PFSK-1 (cell line): ENCODE data around the gene RNU5B-1.

Experiments
- FOXP2 ChIP-seq: optimal IDR thresholded peaks from 2 replicates; pipeline ENCODE3; 2011; ENCODE audit warnings: borderline replicate concordance, control low read depth, inconsistent platforms; ENCODE audit not compliant: insufficient read depth; ENCODE audit errors: extremely low read length, extremely low read depth
- POLR2AphosphoS5 ChIP-seq: IDR thresholded peaks from 2 replicates; pipeline ENCODE4 v1.6.1; 2012; ENCODE audit warnings: low read depth, mild to moderate bottlenecking, control low read depth, low read length, moderate library complexity
- SIN3A ChIP-seq: IDR thresholded peaks from 2 replicates; pipeline ENCODE4 v1.6.1; 2012; ENCODE audit warnings: mild to moderate bottlenecking, low read length, moderate library complexity, borderline replicate concordance; ENCODE audit not compliant: insufficient read depth
- TAF1 ChIP-seq: IDR thresholded peaks from 2 replicates; pipeline ENCODE4 v1.6.1; 2012; ENCODE audit warnings: low read length, control low read depth, borderline replicate concordance; ENCODE audit not compliant: insufficient read depth
- TF ChIP-seq, protein P1 (sequence below), 2 experiments: IDR thresholded peaks; 2 replicates each; pipeline versions ENCODE4 v1.6.1 to v1.8.0; 2011 to 2012; ENCODE audit warnings: low read depth in 2 of 2, low read length in 2 of 2, control low read depth in 1 of 2, inconsistent platforms in 1 of 2, mild to moderate bottlenecking in 1 of 2, moderate library complexity in 1 of 2; ENCODE audit not compliant: insufficient read depth in 1 of 2

RNU5B-1 gene

DNA sequence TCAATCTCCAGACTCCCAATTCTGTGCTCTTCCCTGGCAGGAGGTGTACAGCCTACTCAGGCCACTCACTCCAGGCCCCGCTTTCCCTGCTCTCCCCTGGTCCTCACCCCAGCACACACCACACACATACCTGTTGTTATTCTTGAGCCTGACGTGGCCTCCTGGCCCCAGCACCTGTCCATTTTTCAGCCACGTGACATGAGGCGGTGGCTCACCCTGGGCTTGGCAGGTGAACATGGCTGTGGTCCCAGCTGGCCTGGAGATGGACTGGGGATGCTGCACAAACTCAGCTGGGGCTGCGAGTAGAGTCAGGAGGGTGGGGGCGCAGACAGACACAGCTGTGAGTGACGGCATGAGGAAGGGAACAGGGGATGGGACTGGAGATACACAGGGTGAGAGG, 27.3 kb downstream of the RNU5B-1 start:
- TF ChIP-seq FOXP2 (no peak), TAF1 (no peak), SIN3A (no peak), POLR2AphosphoS5 (no peak)
- TF ChIP-seq, protein P1, sequence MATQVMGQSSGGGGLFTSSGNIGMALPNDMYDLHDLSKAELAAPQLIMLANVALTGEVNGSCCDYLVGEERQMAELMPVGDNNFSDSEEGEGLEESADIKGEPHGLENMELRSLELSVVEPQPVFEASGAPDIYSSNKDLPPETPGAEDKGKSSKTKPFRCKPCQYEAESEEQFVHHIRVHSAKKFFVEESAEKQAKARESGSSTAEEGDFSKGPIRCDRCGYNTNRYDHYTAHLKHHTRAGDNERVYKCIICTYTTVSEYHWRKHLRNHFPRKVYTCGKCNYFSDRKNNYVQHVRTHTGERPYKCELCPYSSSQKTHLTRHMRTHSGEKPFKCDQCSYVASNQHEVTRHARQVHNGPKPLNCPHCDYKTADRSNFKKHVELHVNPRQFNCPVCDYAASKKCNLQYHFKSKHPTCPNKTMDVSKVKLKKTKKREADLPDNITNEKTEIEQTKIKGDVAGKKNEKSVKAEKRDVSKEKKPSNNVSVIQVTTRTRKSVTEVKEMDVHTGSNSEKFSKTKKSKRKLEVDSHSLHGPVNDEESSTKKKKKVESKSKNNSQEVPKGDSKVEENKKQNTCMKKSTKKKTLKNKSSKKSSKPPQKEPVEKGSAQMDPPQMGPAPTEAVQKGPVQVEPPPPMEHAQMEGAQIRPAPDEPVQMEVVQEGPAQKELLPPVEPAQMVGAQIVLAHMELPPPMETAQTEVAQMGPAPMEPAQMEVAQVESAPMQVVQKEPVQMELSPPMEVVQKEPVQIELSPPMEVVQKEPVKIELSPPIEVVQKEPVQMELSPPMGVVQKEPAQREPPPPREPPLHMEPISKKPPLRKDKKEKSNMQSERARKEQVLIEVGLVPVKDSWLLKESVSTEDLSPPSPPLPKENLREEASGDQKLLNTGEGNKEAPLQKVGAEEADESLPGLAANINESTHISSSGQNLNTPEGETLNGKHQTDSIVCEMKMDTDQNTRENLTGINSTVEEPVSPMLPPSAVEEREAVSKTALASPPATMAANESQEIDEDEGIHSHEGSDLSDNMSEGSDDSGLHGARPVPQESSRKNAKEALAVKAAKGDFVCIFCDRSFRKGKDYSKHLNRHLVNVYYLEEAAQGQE (IDR thresholded peaks at IDR 0.05; ENCODE audit: insufficient read depth in 1 of 2, low read depth in 2 of 2, low read length in 2 of 2) = no peak

DNA sequence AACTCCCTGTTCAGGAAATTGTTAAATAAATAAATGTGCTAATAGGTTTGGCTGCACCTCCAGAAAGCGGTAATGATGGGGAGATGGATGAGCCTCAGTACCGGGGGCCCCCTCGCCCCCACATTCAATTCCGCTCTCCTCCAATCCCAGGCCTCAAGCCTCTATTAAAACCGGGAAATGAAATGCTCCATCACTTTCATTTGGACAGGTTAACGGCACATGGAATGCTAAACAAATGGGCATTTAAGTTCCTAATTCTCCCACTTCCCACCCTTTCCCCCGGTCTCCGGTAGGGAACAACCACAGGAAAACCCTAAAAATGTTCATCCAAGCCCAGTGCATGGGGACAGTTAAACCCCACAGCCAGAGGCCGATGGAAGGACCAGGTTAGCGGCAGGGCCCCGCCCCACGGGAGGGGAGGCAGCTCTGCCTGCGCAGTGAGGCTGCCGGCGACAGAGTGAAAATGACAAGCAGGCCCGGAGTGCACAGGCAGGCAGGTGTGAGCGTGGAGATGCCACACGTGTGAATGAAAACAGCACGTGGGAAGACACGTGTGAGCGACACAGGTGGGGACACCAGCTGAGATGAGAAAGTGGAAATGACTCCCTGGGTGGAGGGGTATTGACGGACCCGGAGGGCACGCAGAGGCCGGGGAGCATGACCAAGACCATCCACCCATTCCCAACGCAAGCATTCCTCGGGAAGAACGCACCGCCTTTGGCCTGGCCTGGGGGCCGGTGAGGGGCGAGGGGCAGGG, 28.1 kb downstream of the RNU5B-1 start:
- TF ChIP-seq POLR2AphosphoS5 (no peak), TAF1 (no peak), FOXP2 (no peak), SIN3A (no peak)
- TF ChIP-seq, protein P1 (IDR thresholded peaks at IDR 0.05; ENCODE audit: insufficient read depth in 1 of 2, low read depth in 2 of 2, low read length in 2 of 2) = no peak

DNA sequence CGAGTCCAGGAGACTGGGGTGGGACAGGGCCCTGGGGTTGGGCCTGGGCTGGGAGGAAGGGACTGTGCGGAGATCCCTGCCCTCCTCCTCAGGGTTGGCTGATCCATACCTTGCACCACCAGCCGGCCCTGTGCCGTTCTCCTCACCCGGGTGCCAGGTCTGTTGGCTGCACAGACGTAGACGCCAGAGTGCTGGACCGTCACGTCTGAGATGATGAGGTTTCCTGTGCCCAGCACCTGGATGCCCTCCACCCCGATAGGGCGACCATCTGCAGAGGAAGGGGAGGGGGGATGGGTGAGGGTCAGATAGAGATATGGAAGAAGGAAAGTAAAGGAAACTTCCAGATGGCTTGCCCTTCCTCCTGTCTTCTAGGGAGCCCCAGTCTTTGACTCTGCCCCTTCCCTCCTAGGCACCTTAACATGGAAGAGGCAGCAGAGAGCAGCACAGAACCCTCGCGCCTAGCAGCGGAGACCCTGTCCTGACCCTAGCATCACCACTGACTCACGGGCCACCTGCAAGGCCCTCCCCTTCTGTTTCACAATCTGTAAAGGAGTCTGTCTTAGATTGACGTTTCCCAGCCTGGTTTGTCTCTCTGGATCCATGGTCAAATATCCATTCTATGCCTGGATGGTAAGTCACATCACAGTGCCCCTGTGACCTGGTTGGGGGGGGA, 28.8 kb downstream of the RNU5B-1 start:
- TF ChIP-seq TAF1 (no peak), FOXP2 (no peak), POLR2AphosphoS5 (no peak), SIN3A (no peak)
- TF ChIP-seq, protein P1 (IDR thresholded peaks at IDR 0.05; ENCODE audit: insufficient read depth in 1 of 2, low read depth in 2 of 2, low read length in 2 of 2) = no peak

DNA sequence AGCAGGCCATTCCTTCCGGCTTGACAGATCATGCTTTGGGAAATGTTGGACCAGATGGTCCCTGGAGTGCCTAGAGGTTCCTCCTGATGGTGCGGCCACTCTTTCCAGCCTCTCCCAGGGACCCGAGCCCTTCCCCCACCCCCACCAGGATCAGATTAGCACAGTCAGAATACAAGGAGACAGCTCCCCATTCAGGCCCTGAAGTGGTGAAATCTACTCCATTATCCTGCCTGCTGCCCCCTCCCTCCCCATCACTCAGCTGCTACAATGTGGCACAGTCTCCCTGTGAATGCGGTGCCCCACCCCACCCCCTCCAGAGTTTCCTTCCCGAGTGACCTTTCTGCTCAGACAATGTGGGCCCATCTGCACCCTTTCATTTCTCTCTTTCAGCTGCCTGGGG, 29.4 kb downstream of the RNU5B-1 start:
- TF ChIP-seq SIN3A (no peak), FOXP2 (no peak), POLR2AphosphoS5 (no peak), TAF1 (no peak)
- TF ChIP-seq, protein P1 (IDR thresholded peaks at IDR 0.05; ENCODE audit: insufficient read depth in 1 of 2, low read depth in 2 of 2, low read length in 2 of 2) = no peak
